A673 (cell line): Measurements from ENCODE around the gene PGGHG. TPM values are rescaled to one million over a fixed set of nuclear protein-coding genes. Genes with fewer than 3 reads are reported as not detected.
A peak's percentile ranks its signal among the peaks of the same experiment; 100 is the strongest.

ENCODE experiments used
- BruUV-seq: library from RNA; stranded (reverse); fragments of 400-500 nt; replicated peaks from 2 replicates; lab custom pipeline; 2021; lab: Mats Ljungman, UMichigan
- CTCF ChIA-PET: fragments of 300-600 bp; sonication (Branson Sonifier 250); formaldehyde crosslinking; loops from one replicate; lab custom pipeline; 2022; ENCODE audit warnings: antibody characterized with exemption; lab: Charles Lee
- POLR2A ChIA-PET: fragments of 300-600 bp; sonication (Branson Sonifier 250); formaldehyde crosslinking; loops from one replicate; lab custom pipeline; 2022; ENCODE audit warnings: antibody characterized with exemption; ENCODE audit not compliant: low non-redundant PET; lab: Charles Lee
- DNase-seq: peaks from one replicate; pipeline ENCODE4 v3.0.0-alpha.2; 2015; ENCODE audit warnings: low spot score
- H3K27ac ChIP-seq: fragments of 200-600 bp; sonication (generic); 2 replicates; pipeline ENCODE4 v1.5.1; 2016; ENCODE audit warnings: mixed run types, low read depth, mild to moderate bottlenecking, mixed read lengths, antibody characterized with exemption, low read length; ENCODE audit not compliant: poor library complexity, severe bottlenecking
- H3K27me3 ChIP-seq: fragments of 200-600 bp; sonication (generic); replicated peaks from 2 replicates; pipeline ENCODE4 v1.6.1; 2017; ENCODE audit warnings: mixed run types, low read depth, mild to moderate bottlenecking, mixed read lengths, antibody characterized with exemption, low read length; ENCODE audit not compliant: insufficient read depth, poor library complexity
- H3K36me3 ChIP-seq: fragments of 200-600 bp; sonication (generic); 2 replicates; pipeline ENCODE4 v1.6.1; 2016; ENCODE audit warnings: mixed run types, mild to moderate bottlenecking, mixed read lengths, antibody characterized with exemption, low read length; ENCODE audit not compliant: insufficient read depth, poor library complexity, severe bottlenecking
- H3K4me1 ChIP-seq: fragments of 200-600 bp; sonication (generic); 2 replicates; pipeline ENCODE4 v1.6.1; 2017; ENCODE audit warnings: mixed run types, mild to moderate bottlenecking, mixed read lengths, antibody characterized with exemption, low read length; ENCODE audit not compliant: insufficient read depth, poor library complexity, severe bottlenecking
- H3K4me3 ChIP-seq: fragments of 200-600 bp; sonication (generic); 2 replicates; pipeline ENCODE4 v1.5.1; 2016; ENCODE audit warnings: low read depth, mixed run types, mild to moderate bottlenecking, mixed read lengths, low read length; ENCODE audit not compliant: poor library complexity, severe bottlenecking
- H3K9me3 ChIP-seq: fragments of 200-600 bp; sonication (generic); 2 replicates; pipeline ENCODE4 v1.6.1; 2016; ENCODE audit warnings: mixed run types, low read depth, mild to moderate bottlenecking, mixed read lengths, antibody characterized with exemption, low read length; ENCODE audit not compliant: poor library complexity, severe bottlenecking
- EZH2 ChIP-seq: fragments of 200-600 bp; sonication (generic); IDR thresholded peaks from 2 replicates; pipeline ENCODE4 v1.6.1; 2017; ENCODE audit warnings: borderline replicate concordance, low read depth, mild to moderate bottlenecking, mixed read lengths, antibody characterized with exemption, low read length; ENCODE audit not compliant: poor library complexity, severe bottlenecking
- intact Hi-C: fragments of 100-400 bp; cut with micrococcal nuclease; formaldehyde crosslinking; loops from one replicate; pipeline ENCODE4 v1.10.0; 2022; ENCODE audit not compliant: unreplicated experiment
- total RNA-seq: library from RNA; stranded (reverse); gene quantifications from 2 replicates; pipeline ENCODE4 v1.2.3, GENCODE V29; 2021
- TF ChIP-seq, protein P1 (sequence below): fragments of 300-800, 200-600 bp; sonication (generic); conservative IDR thresholded peaks from 2 replicates; pipeline ENCODE4 v1.5.1; 2017; ENCODE audit warnings: low read depth, mild to moderate bottlenecking, antibody characterized with exemption, low read length, moderate library complexity, mixed read lengths

PGGHG gene
- total RNA-seq, 1 experiment from 2014 or later: 5.4 TPM

- BruUV-seq: no TSS peak
- Histone ChIP-seq H3K9me3 (no peaks in the 10 kb centered on the region), H3K27ac (no peak overlapping the region), H3K27me3 (no peaks in the 10 kb centered on the region), H3K36me3 (no peaks in the 10 kb centered on the region), H3K4me1 (peaks cover 6% of the 10 kb centered on the region), H3K4me3 (peak overlapping the region; percentile 58)
- POLR2A ChIA-PET: no interaction called here
- no peak for DNase-seq
- no peak for TF ChIP-seq EZH2
- TF ChIP-seq, protein P1, sequence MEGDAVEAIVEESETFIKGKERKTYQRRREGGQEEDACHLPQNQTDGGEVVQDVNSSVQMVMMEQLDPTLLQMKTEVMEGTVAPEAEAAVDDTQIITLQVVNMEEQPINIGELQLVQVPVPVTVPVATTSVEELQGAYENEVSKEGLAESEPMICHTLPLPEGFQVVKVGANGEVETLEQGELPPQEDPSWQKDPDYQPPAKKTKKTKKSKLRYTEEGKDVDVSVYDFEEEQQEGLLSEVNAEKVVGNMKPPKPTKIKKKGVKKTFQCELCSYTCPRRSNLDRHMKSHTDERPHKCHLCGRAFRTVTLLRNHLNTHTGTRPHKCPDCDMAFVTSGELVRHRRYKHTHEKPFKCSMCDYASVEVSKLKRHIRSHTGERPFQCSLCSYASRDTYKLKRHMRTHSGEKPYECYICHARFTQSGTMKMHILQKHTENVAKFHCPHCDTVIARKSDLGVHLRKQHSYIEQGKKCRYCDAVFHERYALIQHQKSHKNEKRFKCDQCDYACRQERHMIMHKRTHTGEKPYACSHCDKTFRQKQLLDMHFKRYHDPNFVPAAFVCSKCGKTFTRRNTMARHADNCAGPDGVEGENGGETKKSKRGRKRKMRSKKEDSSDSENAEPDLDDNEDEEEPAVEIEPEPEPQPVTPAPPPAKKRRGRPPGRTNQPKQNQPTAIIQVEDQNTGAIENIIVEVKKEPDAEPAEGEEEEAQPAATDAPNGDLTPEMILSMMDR: no peak
- CTCF ChIA-PET: no interaction called here
- intact Hi-C loops: no loop called here
Measured at GRCh38 chr11:287821-288477, 977 bp upstream of the PGGHG start.

GRCh38 chr11:289398-289711 is 429 bp downstream of the PGGHG start:
- Histone ChIP-seq H3K36me3 (no peaks in the 10 kb centered on the region), H3K4me1 (peaks cover 6% of the 10 kb centered on the region), H3K9me3 (no peaks in the 10 kb centered on the region), H3K27ac (peak overlapping the region; percentile 42), H3K27me3 (no peaks in the 10 kb centered on the region), H3K4me3 (peak overlapping the region; percentile 58)
- intact Hi-C loops: no loop called here
- no peak for TF ChIP-seq EZH2
- TF ChIP-seq, protein P1: no peak
- no TSS peak for BruUV-seq
- ChIA-PET POLR2A (no interaction called here), CTCF (no interaction called here)
- no peak for DNase-seq

DNA sequence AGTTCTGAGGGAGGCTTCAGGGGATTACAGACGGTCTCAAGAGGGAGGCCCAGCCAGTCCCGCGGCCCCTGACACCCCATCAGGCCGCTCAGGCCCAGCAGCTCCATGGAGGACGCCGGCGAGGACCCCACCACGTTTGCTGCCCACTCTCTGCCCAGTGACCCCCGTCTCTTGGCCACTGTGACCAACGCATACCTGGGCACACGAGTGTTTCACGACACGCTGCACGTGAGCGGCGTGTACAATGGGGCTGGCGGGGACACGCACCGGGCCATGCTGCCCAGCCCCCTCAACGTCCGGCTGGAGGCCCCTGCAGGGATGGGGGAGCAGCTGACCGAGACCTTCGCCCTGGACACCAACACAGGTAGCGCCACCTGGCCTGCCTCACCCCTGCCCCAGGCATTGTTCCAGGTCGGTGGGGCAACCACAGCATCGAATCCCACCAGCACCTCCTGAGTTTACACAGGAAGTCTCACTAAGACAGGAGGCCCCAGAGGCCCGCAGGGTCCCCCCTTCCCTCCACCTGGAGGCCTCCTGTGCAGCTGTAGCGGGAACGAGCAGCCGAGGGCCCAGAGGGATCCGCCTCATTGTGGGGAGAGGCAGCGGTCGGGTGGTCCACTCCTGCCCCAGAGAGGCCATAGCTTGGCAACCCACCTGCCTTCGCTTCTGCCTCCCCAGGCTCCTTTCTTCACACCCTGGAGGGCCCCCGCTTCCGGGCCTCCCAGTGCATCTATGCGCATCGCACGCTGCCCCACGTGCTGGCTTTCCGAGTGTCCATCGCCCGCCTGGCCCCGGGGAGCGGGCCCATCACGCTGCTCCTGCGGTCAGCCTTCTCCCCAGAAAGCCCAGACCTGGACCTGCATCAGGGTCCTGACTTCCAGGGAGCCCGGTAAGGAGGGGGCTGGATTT is 1.0 kb downstream of the PGGHG start:
- intact Hi-C loops: no loop called here
- ChIA-PET POLR2A (no interaction called here), CTCF (no interaction called here)
- H3K4me1 ChIP-seq: peaks cover 6% of the 10 kb centered on the region
- TF ChIP-seq, protein P1: no peak
- TF ChIP-seq EZH2: no peak
- H3K9me3 ChIP-seq: no peaks in the 10 kb centered on the region
- no TSS peak for BruUV-seq
- no peaks in the 10 kb centered on the region for H3K36me3 ChIP-seq
- H3K27ac ChIP-seq: peak overlapping the region; percentile 42
- H3K4me3 ChIP-seq: peak overlapping the region; percentile 58
- DNase-seq: no peak
- no peaks in the 10 kb centered on the region for H3K27me3 ChIP-seq
